ENCODE measurements around the gene KRTCAP2.

DNA sequence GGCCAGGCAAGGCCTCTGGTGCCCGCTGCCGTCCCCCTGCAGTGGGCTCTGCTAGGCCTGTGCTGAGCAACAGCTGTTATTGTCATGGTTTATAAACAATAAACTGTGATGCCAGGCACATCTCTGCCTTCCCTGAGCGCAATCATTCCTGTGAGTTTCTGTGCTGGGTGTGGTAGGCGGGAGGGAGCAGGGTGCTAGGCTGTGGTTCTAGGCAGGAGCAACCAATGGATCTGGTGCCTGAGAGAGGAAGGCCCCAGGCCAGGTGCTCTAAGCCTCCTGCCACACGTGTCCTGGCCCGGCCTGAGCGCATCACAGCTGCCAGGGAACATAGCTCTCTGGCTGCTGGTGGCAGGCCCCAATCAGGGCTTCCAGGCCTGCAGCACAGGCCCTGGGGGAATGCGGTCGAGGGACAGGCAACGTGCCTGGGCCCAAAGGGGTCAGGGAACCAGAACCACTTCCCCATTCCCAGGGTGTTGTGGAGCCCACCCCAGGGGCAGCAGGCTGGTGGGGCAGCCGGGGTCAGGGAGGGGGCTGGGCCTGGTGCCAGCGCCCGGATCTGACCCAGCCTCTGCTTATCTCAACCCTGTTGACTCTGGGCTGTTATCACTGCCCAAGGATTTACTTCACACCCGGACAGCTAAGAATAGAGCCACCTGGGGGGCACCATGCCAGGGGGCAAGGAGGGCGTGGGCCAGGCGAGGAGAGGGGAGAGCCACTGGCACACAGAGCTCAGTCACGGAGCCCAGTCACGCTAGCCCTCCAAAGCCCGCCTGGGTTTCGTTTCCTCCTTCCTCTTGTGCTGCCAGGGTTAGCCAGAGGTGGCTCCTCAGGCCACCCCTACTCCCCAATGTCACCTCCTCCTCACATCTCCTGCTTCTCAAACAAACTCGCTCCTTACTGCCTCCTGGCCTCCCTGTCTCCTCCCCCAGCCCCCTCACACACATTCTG, 12.0 kb upstream of the KRTCAP2 start:
- no peak for TF ChIP-seq EZH2 (IDR thresholded peaks at IDR 0.05; ENCODE audit: borderline replicate concordance)
- TF ChIP-seq, protein P1, sequence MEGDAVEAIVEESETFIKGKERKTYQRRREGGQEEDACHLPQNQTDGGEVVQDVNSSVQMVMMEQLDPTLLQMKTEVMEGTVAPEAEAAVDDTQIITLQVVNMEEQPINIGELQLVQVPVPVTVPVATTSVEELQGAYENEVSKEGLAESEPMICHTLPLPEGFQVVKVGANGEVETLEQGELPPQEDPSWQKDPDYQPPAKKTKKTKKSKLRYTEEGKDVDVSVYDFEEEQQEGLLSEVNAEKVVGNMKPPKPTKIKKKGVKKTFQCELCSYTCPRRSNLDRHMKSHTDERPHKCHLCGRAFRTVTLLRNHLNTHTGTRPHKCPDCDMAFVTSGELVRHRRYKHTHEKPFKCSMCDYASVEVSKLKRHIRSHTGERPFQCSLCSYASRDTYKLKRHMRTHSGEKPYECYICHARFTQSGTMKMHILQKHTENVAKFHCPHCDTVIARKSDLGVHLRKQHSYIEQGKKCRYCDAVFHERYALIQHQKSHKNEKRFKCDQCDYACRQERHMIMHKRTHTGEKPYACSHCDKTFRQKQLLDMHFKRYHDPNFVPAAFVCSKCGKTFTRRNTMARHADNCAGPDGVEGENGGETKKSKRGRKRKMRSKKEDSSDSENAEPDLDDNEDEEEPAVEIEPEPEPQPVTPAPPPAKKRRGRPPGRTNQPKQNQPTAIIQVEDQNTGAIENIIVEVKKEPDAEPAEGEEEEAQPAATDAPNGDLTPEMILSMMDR (IDR thresholded peaks at IDR 0.05; ENCODE audit: poor library complexity), result no peak

Data from hepatocyte (in vitro differentiated cells).